Omental fat pad (tissue), 4 donors: Measurements from ENCODE around the gene MARCHF11. TPM values are rescaled to one million over a fixed set of nuclear protein-coding genes. Genes with fewer than 3 reads are reported as not detected.

Experiments used
- ATAC-seq: fragments of 150-250 bp; one replicate; pipeline ENCODE4 v1.9.1; 2016; ENCODE audit warnings: mild to moderate bottlenecking, moderate library complexity; ENCODE audit not compliant: low FRiP score
- DNase-seq: peaks from one replicate; pipeline ENCODE4 v3.0.0-alpha.2; 2019; ENCODE audit warnings: low spot score
- small RNA-seq: library from RNA; depleted of rRNA; stranded (forward); fragments of <200 nt; gene quantifications from one replicate; pipeline ENCODE3, GENCODE V24; 2016
- total RNA-seq, 4 donors: library from RNA; depleted of rRNA; stranded (reverse); fragments of >200 nt; gene quantifications; one replicate each; pipeline ENCODE4 v1.1.0, GENCODE V29; 2016
- TF ChIP-seq, protein P1 (sequence below), 3 donors: fragments of 450-650 bp; IDR thresholded peaks; one replicate each; pipeline ENCODE4 v1.5.1; 2016 to 2017; ENCODE audit warnings: antibody characterized with exemption in 3 of 3, mild to moderate bottlenecking in 3 of 3, moderate library complexity in 2 of 3

Gene MARCHF11
- total RNA-seq, 4 donors from 2014 or later: not detected

DNA sequence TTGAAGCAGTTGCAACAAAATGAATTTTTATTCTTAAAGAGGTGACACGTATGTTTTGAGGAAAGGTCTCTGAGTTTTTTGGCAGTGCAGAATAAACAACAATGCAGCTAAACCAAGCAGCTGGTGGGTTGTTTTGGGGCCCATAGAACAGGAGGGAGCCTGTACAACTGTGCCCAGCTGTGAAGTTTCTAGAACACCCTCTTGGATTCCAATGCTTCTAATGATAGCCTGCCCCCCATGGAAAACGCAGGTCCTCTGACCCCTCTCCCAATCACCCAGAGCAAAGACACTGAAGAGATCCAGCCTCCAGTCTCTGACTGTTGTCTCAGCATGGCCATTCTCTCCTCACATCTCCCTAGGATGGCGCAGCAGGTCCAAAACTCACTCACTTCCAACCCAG, 150.9 kb downstream of the MARCHF11 start:
- DNase-seq (no peak), ATAC-seq (no peak)
- TF ChIP-seq, protein P1, sequence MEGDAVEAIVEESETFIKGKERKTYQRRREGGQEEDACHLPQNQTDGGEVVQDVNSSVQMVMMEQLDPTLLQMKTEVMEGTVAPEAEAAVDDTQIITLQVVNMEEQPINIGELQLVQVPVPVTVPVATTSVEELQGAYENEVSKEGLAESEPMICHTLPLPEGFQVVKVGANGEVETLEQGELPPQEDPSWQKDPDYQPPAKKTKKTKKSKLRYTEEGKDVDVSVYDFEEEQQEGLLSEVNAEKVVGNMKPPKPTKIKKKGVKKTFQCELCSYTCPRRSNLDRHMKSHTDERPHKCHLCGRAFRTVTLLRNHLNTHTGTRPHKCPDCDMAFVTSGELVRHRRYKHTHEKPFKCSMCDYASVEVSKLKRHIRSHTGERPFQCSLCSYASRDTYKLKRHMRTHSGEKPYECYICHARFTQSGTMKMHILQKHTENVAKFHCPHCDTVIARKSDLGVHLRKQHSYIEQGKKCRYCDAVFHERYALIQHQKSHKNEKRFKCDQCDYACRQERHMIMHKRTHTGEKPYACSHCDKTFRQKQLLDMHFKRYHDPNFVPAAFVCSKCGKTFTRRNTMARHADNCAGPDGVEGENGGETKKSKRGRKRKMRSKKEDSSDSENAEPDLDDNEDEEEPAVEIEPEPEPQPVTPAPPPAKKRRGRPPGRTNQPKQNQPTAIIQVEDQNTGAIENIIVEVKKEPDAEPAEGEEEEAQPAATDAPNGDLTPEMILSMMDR (IDR thresholded peaks at IDR 0.05): no peak

DNA sequence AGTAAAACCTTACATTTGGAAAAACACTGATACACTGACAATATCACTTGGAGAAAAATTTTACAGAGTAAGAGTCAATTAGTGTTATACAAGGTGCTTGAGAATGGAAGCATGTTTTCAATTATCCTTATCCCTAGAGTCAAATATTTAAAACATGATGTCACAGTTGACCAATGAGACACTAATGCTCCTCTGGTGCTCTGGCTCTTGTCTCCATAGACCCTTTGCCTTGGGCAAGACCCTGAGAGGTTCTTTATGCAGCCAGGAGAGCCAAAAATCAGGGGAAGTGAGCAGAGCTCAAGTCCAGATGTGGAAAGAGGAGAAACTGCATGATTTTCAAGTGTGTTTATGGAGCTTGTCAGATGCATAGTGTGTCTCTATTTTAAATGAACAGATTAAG, 153.9 kb downstream of the MARCHF11 start:
- TF ChIP-seq, protein P1 (IDR thresholded peaks at IDR 0.05): no peak
- DNase-seq: no peak

DNA sequence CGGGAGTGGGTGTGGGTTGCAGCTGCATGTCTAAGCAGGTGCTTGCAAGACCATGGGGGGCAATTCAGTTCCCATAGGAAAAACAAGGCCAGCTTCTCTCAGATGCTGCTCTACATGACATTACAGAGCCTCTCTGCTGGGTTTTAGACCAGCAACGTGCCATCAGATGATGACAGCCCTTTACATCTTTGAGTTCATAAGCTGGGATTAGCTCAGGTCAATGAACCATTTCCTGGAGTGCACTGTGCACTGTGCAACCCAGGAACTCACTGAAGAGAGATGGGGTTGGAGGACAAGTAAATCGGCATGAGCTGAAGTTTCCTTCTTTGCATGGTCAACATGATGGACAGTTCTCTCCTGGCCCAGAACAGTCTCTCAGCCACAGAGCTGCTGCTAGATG, 160.6 kb downstream of the MARCHF11 start:
- TF ChIP-seq, protein P1 (IDR thresholded peaks at IDR 0.05): no peak
- no peak for ATAC-seq
- DNase-seq: no peak

More for the DNA sequence above, 153.9 kb downstream of the MARCHF11 start:
- no peak for ATAC-seq

DNA sequence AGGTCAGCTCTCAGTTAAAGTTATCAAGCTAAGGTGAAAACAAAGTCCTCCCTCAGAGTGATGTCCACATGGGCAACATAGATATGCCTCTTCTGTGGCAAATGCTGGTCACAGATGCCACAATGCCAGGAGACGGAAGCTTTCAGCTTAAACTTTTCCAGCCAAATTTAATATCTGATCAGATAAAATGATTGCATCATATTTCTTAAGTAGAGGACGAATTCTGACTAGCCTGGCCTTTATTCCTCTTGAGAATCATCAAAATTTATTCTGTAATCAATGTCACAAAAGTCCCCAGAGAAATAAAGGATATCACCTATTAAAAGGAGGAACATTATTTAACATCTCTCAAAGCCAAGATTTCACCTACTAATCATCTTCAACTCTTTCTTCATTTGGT, 161.9 kb downstream of the MARCHF11 start:
- ATAC-seq: no peak
- TF ChIP-seq, protein P1 (IDR thresholded peaks at IDR 0.05): no peak

More for the DNA sequence above, 161.9 kb downstream of the MARCHF11 start:
- no peak for DNase-seq

Small RNA genes lying within 50 kb of the gene (small RNA-seq; reads per million reads assigned to genes)
- not detected for gene RNA5SP178
